ENCODE results near the gene FGD1. TPM values are rescaled to one million over a fixed set of nuclear protein-coding genes. Genes with fewer than 3 reads are reported as not detected.

Gene FGD1
- total and polyA plus RNA-seq, 10 donors: 0.73 to 5.4 (median 3.4) TPM

GRCh38 chrX:54449929-54450328 is 46.1 kb downstream of the FGD1 start:
- H3K4me3 ChIP-seq: no peak overlapping the region
- no peak for TF ChIP-seq POLR2A (IDR thresholded peaks at IDR 0.05)
- intact Hi-C loops (cut with DNase I; ENCODE audit: low total_unique reads): no loop called here
- H3K27ac ChIP-seq: no peak overlapping the region
- no peaks in the 10 kb centered on the region for H3K27me3 ChIP-seq (replicated peaks in 1 of 7)
- peaks cover 0 to 40% (median 1%) of the 10 kb centered on the region in 6 donors for H3K36me3 ChIP-seq
- no peak for DNase-seq
- no peaks in the 10 kb centered on the region for H3K4me1 ChIP-seq
- H3K9me3 ChIP-seq: no peaks in the 10 kb centered on the region

- TF ChIP-seq POLR2A (IDR thresholded peaks at IDR 0.05): no peak
- no peak for TF ChIP-seq POLR2AphosphoS5 (IDR thresholded peaks at IDR 0.05)
- no peak for TF ChIP-seq CTCF (IDR thresholded peaks at IDR 0.05 in 8 of 11, conservative IDR thresholded peaks at IDR 0.05 in 3 of 11)
- no peaks in the 10 kb centered on the region for H3K27me3 ChIP-seq (replicated peaks in 1 of 7)
- H3K9me3 ChIP-seq: no peaks in the 10 kb centered on the region
- peaks cover 0 to 62% (median 13%) of the 10 kb centered on the region in 6 donors for H3K36me3 ChIP-seq
- WGBS, 5 donors: 68 to 94% (median 77%) methylated on average over 3 to 5 of the region's 5 CpGs
- no peak overlapping the region for H3K27ac ChIP-seq
- intact Hi-C loops (cut with DNase I; ENCODE audit: low total_unique reads): no loop called here
- no peak overlapping the region for H3K4me3 ChIP-seq
- DNase-seq: no peak
- H3K4me1 ChIP-seq: peaks cover 0 to 11% (median 6%) of the 10 kb centered on the region in 6 donors
Observed at GRCh38 chrX:54447461-54447860, 48.6 kb downstream of the FGD1 start.

- intact Hi-C loops (cut with DNase I; ENCODE audit: low total_unique reads): no loop called here
- WGBS, 5 donors: 75 to 100% (median 88%) methylated on average over 2 to 17 of the region's 17 CpGs
- DNase-seq: no peak
Observed at GRCh38 chrX:54446084-54446483, 50.0 kb downstream of the FGD1 start.

GRCh38 chrX:54444752-54445151 is 51.3 kb downstream of the FGD1 start:
- no peaks in the 10 kb centered on the region for H3K27me3 ChIP-seq (replicated peaks in 1 of 7)
- WGBS, 5 donors: 81 to 91% (median 85%) methylated on average over 5 to 6 of the region's 6 CpGs
- peaks cover 14 to 32% (median 21%) of the 10 kb centered on the region in 6 donors for H3K4me1 ChIP-seq
- TF ChIP-seq POLR2AphosphoS5 (IDR thresholded peaks at IDR 0.05) (no peak), CTCF (IDR thresholded peaks at IDR 0.05 in 8 of 11, conservative IDR thresholded peaks at IDR 0.05 in 3 of 11) (no peak), POLR2A (IDR thresholded peaks at IDR 0.05) (no peak)
- no peak overlapping the region for H3K27ac ChIP-seq
- H3K9me3 ChIP-seq: no peaks in the 10 kb centered on the region
- H3K36me3 ChIP-seq: peaks cover 0 to 62% (median 13%) of the 10 kb centered on the region in 6 donors
- H3K4me3 ChIP-seq: no peak overlapping the region
- peak; percentile 63 for DNase-seq
- intact Hi-C loops (cut with DNase I; ENCODE audit: low total_unique reads): no loop called here

More at GRCh38 chrX:54446084-54446483, 50.0 kb downstream of the FGD1 start:
- H3K27ac ChIP-seq: no peak overlapping the region
- TF ChIP-seq CTCF (IDR thresholded peaks at IDR 0.05 in 8 of 11, conservative IDR thresholded peaks at IDR 0.05 in 3 of 11) (no peak), POLR2AphosphoS5 (IDR thresholded peaks at IDR 0.05) (peak in 1 of 3 donors; percentile 50)
- no peak overlapping the region for H3K4me3 ChIP-seq
- H3K9me3 ChIP-seq: no peaks in the 10 kb centered on the region
- no peaks in the 10 kb centered on the region for H3K27me3 ChIP-seq (replicated peaks in 1 of 7)
- H3K36me3 ChIP-seq: peaks cover 0 to 62% (median 13%) of the 10 kb centered on the region in 6 donors
- peaks cover 13 to 25% (median 19%) of the 10 kb centered on the region in 6 donors for H3K4me1 ChIP-seq

GRCh38 chrX:54442790-54443189 is 53.2 kb downstream of the FGD1 start:
- Histone ChIP-seq H3K4me1 (peaks cover 14 to 35% (median 21%) of the 10 kb centered on the region in 6 donors), H3K27ac (no peak overlapping the region), H3K36me3 (peaks cover 0 to 49% (median 13%) of the 10 kb centered on the region in 6 donors), H3K9me3 (no peaks in the 10 kb centered on the region), H3K27me3 (replicated peaks in 1 of 7) (no peaks in the 10 kb centered on the region), H3K4me3 (no peak overlapping the region)
- no peak for DNase-seq
- intact Hi-C loops (cut with DNase I; ENCODE audit: low total_unique reads): no loop called here
- TF ChIP-seq CTCF (IDR thresholded peaks at IDR 0.05 in 8 of 11, conservative IDR thresholded peaks at IDR 0.05 in 3 of 11) (no peak), POLR2AphosphoS5 (IDR thresholded peaks at IDR 0.05) (no peak), POLR2A (IDR thresholded peaks at IDR 0.05) (no peak)

Data from spleen (tissue), 11 donors.